Measurements from ENCODE around the gene MIF4GD. TPM values are rescaled to one million over a fixed set of nuclear protein-coding genes. Genes with fewer than 3 reads are reported as not detected.

The MIF4GD gene
- total RNA-seq, 1 donor from 2014 or later: 32.1 TPM

DNA sequence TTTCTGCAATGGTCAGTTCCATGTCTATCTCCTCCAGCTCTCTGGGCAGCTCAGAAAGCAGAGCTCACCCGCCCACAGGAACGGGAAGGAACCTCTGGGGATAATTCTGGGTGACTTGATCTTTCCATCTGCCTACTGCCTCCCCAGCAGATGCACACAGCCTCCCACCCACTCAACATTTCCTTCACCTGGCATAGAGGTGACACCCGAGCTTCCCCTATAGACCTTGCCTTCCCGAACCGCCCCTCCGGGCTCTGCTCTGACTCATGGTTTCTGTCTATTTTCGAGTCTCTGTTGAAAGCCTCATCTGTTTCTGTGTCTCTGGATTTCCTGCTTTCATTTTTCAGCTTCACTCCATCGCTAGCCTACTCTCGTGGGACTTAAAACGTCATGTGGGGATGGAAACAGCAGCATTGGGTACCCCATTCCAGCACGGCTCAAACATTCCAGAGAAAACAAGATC is 21.0 kb downstream of the MIF4GD start:
- Histone ChIP-seq H3K9me3 (no peaks in the 10 kb centered on the region), H3K4me3 (peak overlapping the region; percentile 16), H3K27me3 (ENCODE audit: low read depth) (no peaks in the 10 kb centered on the region), H3K27ac (no peak overlapping the region), H3K36me3 (peaks cover 30% of the 10 kb centered on the region), H3K4me1 (peaks cover 29% of the 10 kb centered on the region)
- TF ChIP-seq, protein P1, sequence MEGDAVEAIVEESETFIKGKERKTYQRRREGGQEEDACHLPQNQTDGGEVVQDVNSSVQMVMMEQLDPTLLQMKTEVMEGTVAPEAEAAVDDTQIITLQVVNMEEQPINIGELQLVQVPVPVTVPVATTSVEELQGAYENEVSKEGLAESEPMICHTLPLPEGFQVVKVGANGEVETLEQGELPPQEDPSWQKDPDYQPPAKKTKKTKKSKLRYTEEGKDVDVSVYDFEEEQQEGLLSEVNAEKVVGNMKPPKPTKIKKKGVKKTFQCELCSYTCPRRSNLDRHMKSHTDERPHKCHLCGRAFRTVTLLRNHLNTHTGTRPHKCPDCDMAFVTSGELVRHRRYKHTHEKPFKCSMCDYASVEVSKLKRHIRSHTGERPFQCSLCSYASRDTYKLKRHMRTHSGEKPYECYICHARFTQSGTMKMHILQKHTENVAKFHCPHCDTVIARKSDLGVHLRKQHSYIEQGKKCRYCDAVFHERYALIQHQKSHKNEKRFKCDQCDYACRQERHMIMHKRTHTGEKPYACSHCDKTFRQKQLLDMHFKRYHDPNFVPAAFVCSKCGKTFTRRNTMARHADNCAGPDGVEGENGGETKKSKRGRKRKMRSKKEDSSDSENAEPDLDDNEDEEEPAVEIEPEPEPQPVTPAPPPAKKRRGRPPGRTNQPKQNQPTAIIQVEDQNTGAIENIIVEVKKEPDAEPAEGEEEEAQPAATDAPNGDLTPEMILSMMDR (IDR thresholded peaks at IDR 0.05): no peak
- intact Hi-C loops (cut with DNase I): no loop called here
- DNase-seq (no peak), ATAC-seq (peak; percentile 54 to 60)

DNA sequence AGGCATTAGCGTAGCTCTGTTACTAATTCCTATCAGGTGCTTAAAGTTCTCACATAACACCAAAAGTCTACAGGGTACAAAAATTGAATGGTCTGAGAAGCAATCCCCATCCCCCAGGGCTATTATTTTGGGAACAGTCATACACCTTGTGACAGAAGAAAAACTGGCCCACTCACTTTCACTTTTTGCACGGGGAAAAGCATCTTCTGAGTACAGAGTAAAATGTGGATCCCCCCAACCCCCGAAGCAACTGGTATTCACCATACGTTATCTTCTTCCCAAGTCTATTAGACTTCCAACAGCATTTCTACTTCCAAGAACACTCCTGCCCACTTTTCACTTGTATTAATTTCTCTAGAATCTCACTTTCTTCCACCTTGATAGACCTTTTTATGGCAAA is 21.5 kb downstream of the MIF4GD start:
- no peaks in the 10 kb centered on the region for H3K27me3 ChIP-seq (ENCODE audit: low read depth)
- ATAC-seq (no peak), DNase-seq (no peak)
- no peak overlapping the region for H3K27ac ChIP-seq
- peaks cover 35% of the 10 kb centered on the region for H3K36me3 ChIP-seq
- no peak overlapping the region for H3K4me3 ChIP-seq
- intact Hi-C loops (cut with DNase I): no loop called here
- TF ChIP-seq, protein P1 (IDR thresholded peaks at IDR 0.05): no peak
- no peaks in the 10 kb centered on the region for H3K9me3 ChIP-seq
- peaks cover 29% of the 10 kb centered on the region for H3K4me1 ChIP-seq

DNA sequence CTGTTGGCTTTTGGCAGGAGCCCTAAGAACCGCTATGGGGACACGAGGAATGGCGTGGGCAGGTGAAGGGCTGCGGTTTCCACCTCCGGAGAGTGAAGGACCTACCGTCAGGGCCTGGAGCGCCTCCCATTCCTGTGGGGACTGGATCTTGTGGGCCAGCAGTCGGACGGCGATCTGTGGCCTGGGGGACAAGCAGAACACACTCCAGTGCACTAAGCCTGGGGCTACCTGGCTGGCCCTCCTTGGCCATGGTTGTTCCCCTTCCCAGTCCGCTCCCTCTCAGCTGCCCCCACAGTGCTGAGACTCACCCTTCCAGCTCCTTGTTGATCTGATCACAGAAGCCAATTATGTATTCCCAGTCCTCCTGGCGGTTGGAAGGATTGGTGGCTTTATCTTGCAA is 24.6 kb downstream of the MIF4GD start:
- no peak overlapping the region for H3K27ac ChIP-seq
- ATAC-seq: no peak
- TF ChIP-seq, protein P1 (IDR thresholded peaks at IDR 0.05): no peak
- H3K4me1 ChIP-seq: peaks cover 20% of the 10 kb centered on the region
- no peak for DNase-seq
- no peak overlapping the region for H3K4me3 ChIP-seq
- intact Hi-C loops (cut with DNase I): no loop called here
- H3K9me3 ChIP-seq: no peaks in the 10 kb centered on the region
- H3K36me3 ChIP-seq: peaks cover 66% of the 10 kb centered on the region
- H3K27me3 ChIP-seq (ENCODE audit: low read depth): no peaks in the 10 kb centered on the region

DNA sequence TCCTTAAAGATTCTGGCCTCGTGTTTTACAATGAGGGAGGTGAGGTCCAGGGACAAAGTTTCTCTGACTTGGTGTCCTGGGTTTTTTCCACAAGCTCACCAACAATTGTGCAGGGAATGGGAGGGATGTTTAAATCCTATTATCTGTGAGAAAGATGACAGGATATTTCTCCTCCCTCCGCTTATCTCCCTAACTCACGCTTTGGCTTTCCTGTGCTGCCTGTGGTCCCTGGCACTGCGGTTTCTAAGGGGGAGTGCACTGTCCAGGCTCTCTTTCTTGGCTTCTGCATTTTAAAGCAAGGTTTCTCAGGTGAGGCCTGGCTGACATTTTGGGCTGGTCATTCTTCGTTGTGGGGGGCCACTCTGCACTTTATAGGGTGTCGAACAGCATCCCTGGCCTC is 26.0 kb downstream of the MIF4GD start:
- intact Hi-C loops (cut with DNase I): no loop called here
- Histone ChIP-seq H3K36me3 (peaks cover 80% of the 10 kb centered on the region), H3K9me3 (no peaks in the 10 kb centered on the region)

DNA sequence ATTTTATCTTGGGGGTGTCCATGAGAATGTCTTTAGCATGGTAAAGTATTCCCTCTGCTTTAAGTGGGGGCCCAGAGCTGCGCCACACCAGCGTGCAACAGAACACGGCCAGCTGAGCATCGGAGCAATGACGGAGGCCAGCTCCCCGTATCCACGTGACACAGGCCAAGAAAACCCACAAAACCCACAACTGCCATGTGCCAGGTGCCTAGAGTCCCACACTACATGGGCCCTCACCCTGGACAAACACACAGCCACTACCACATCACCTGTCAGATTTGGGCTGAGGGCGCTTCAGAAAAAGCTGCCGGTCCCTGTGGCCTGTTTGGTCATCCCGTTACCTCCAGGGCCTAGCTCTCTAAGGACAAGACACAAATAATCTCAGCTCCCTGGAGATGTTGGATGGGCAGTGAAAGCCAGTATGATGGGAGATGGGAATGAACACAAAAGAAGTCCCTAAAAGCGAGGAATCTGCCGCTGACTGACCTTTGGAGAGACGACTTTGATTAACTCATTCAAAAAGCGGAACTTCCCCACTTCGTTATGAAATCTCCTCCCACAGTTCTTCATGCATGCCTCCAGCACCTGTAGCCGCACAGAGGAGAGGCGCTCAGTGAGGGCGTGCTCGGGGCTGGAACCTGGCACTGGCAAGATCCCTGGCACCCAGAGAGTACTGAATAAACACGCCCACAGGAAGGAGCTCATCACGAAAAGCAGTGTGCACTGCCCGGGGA is 26.7 kb downstream of the MIF4GD start:
- Histone ChIP-seq H3K36me3 (peaks cover 87% of the 10 kb centered on the region), H3K27me3 (ENCODE audit: low read depth) (no peaks in the 10 kb centered on the region), H3K9me3 (no peaks in the 10 kb centered on the region), H3K4me3 (no peak overlapping the region), H3K4me1 (peaks cover under 1% of the 10 kb centered on the region), H3K27ac (no peak overlapping the region)
- intact Hi-C loops (cut with DNase I): no loop called here
- DNase-seq (no peak), ATAC-seq (peak; percentile 12 to 45)
- TF ChIP-seq, protein P1 (IDR thresholded peaks at IDR 0.05): no peak

More for the DNA sequence above, 26.0 kb downstream of the MIF4GD start:
- H3K27me3 ChIP-seq (ENCODE audit: low read depth): no peaks in the 10 kb centered on the region
- no peak overlapping the region for H3K27ac ChIP-seq
- ATAC-seq: no peak
- no peak overlapping the region for H3K4me3 ChIP-seq
- peaks cover 7% of the 10 kb centered on the region for H3K4me1 ChIP-seq
- TF ChIP-seq, protein P1 (IDR thresholded peaks at IDR 0.05): no peak
- no peak for DNase-seq
